Measurements from ENCODE around the gene SMARCA4. TPM values are rescaled to one million over a fixed set of nuclear protein-coding genes. Genes with fewer than 3 reads are reported as not detected.

SMARCA4 gene
- total RNA-seq, 4 donors from 2014 or later, result 48.0 to 78.2 (median 53.9) TPM

DNA sequence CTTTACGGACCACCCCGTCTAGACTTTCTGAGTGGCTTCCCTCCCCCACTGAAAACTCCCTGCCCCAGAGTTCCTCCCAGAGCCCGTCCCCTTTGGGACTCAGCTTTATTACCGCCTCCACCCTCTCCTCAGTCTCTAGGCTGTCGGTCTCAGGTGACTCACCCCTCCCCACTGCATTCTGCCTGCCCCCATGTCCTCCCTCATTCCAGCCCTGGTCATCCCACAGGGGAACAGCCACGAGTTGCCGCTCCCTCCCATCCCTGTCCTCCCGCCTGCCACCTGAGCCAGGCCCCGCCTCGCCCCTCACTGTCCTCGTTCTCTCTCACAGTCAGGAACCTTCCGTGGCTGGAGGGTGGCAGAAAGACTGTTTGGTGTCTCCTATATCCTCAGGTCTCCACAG, 57.3 kb downstream of the SMARCA4 start:
- no peak overlapping the region for H3K27ac ChIP-seq (replicated peaks in 1 of 4)
- DNase-seq (ENCODE audit: extremely low spot score), result no peak
- H3K27me3 ChIP-seq, result no peaks in the 10 kb centered on the region
- no peaks in the 10 kb centered on the region for H3K4me1 ChIP-seq
- no peaks in the 10 kb centered on the region for H3K9me3 ChIP-seq
- 86% methylated on average over 12 of the region's 12 CpGs for WGBS
- intact Hi-C loops (cut with DNase I), result loop anchor here (10.0 kb wide), 1 partner anchor 73 kb away; no protein-coding TSS in a partner anchor
- TF ChIP-seq EP300 (IDR thresholded peaks at IDR 0.05), result no peak
- TF ChIP-seq POLR2A (IDR thresholded peaks at IDR 0.05; ENCODE audit: low read depth), result no peak
- no peak for TF ChIP-seq POLR2AphosphoS5 (IDR thresholded peaks at IDR 0.05)
- no peak for TF ChIP-seq CTCF (IDR thresholded peaks at IDR 0.05)
- H3K36me3 ChIP-seq, result peaks cover 59 to 100% (median 100%) of the 10 kb centered on the region in 4 donors
- H3K4me3 ChIP-seq, result no peak overlapping the region

GRCh38 chr19:11018763-11019162, 57.9 kb downstream of the SMARCA4 start:
- 90% methylated on average over 6 of the region's 13 CpGs for WGBS
- H3K9me3 ChIP-seq, result no peaks in the 10 kb centered on the region
- H3K27ac ChIP-seq (replicated peaks in 1 of 4), result no peak overlapping the region
- no peaks in the 10 kb centered on the region for H3K27me3 ChIP-seq
- DNase-seq (ENCODE audit: extremely low spot score), result no peak
- no peak overlapping the region for H3K4me3 ChIP-seq
- intact Hi-C loops (cut with DNase I), result loop anchor here (10.0 kb wide), 1 partner anchor 74 kb away; no protein-coding TSS in a partner anchor
- no peaks in the 10 kb centered on the region for H3K4me1 ChIP-seq
- TF ChIP-seq EP300 (IDR thresholded peaks at IDR 0.05), result no peak
- TF ChIP-seq CTCF (IDR thresholded peaks at IDR 0.05), result no peak
- no peak for TF ChIP-seq POLR2AphosphoS5 (IDR thresholded peaks at IDR 0.05)
- TF ChIP-seq POLR2A (IDR thresholded peaks at IDR 0.05; ENCODE audit: low read depth), result no peak
- H3K36me3 ChIP-seq, result peaks cover 59 to 100% (median 100%) of the 10 kb centered on the region in 4 donors

- WGBS, result 96% methylated on average over 9 of the region's 21 CpGs
- Histone ChIP-seq H3K27me3 (no peaks in the 10 kb centered on the region), H3K36me3 (peaks cover 59 to 100% (median 100%) of the 10 kb centered on the region in 4 donors), H3K4me3 (no peak overlapping the region), H3K9me3 (no peaks in the 10 kb centered on the region), H3K27ac (replicated peaks in 1 of 4) (no peak overlapping the region), H3K4me1 (no peaks in the 10 kb centered on the region)
- TF ChIP-seq POLR2AphosphoS5 (IDR thresholded peaks at IDR 0.05) (no peak), EP300 (IDR thresholded peaks at IDR 0.05) (no peak), CTCF (IDR thresholded peaks at IDR 0.05) (no peak), POLR2A (IDR thresholded peaks at IDR 0.05; ENCODE audit: low read depth) (no peak)
- intact Hi-C loops (cut with DNase I), result loop anchor here (10.0 kb wide), 1 partner anchor 74 kb away; no protein-coding TSS in a partner anchor
- DNase-seq (ENCODE audit: extremely low spot score), result no peak
Measured at GRCh38 chr19:11019262-11019661, 58.4 kb downstream of the SMARCA4 start.

GRCh38 chr19:11019824-11020223, 59.0 kb downstream of the SMARCA4 start:
- intact Hi-C loops (cut with DNase I), result loop anchor here (10.0 kb wide), 1 partner anchor 75 kb away; no protein-coding TSS in a partner anchor
- no peak overlapping the region for H3K4me3 ChIP-seq
- H3K4me1 ChIP-seq, result no peaks in the 10 kb centered on the region
- DNase-seq (ENCODE audit: extremely low spot score), result no peak
- H3K27ac ChIP-seq (replicated peaks in 1 of 4), result no peak overlapping the region
- no peaks in the 10 kb centered on the region for H3K27me3 ChIP-seq
- peaks cover 57 to 100% (median 100%) of the 10 kb centered on the region in 4 donors for H3K36me3 ChIP-seq
- no peaks in the 10 kb centered on the region for H3K9me3 ChIP-seq
- no peak for TF ChIP-seq POLR2A (IDR thresholded peaks at IDR 0.05; ENCODE audit: low read depth)
- TF ChIP-seq CTCF (IDR thresholded peaks at IDR 0.05), result no peak
- no peak for TF ChIP-seq POLR2AphosphoS5 (IDR thresholded peaks at IDR 0.05)
- no peak for TF ChIP-seq EP300 (IDR thresholded peaks at IDR 0.05)
- 86% methylated on average over 4 of the region's 8 CpGs for WGBS

- DNase-seq (ENCODE audit: extremely low spot score), result no peak
- Histone ChIP-seq H3K4me1 (no peaks in the 10 kb centered on the region), H3K27ac (replicated peaks in 1 of 4) (no peak overlapping the region), H3K9me3 (no peaks in the 10 kb centered on the region), H3K36me3 (peaks cover 62 to 100% (median 100%) of the 10 kb centered on the region in 4 donors), H3K4me3 (no peak overlapping the region), H3K27me3 (no peaks in the 10 kb centered on the region)
- intact Hi-C loops (cut with DNase I), result no loop called here
- TF ChIP-seq EP300 (IDR thresholded peaks at IDR 0.05), result no peak
- no peak for TF ChIP-seq POLR2A (IDR thresholded peaks at IDR 0.05; ENCODE audit: low read depth)
- no peak for TF ChIP-seq CTCF (IDR thresholded peaks at IDR 0.05)
- no peak for TF ChIP-seq POLR2AphosphoS5 (IDR thresholded peaks at IDR 0.05)
- 97% methylated on average over 6 of the region's 6 CpGs for WGBS
Measured at GRCh38 chr19:11020423-11020822, 59.6 kb downstream of the SMARCA4 start.

Measured in esophagus muscularis mucosa (tissue), 4 donors.